GM19395 (cell line): Measurements from ENCODE around the gene CACNA1A.

ENCODE experiments used
- ATAC-seq: cut with Tn5 transposase; IDR thresholded peaks from one replicate; pipeline ENCODE4 v1.9.1; 2021; ENCODE audit warnings: mild to moderate bottlenecking, moderate library complexity; ENCODE audit not compliant: unreplicated experiment

CACNA1A gene

GRCh38 chr19:13238891-13239534, 267.3 kb downstream of the CACNA1A start:
- no peak for ATAC-seq

- no peak for ATAC-seq
Measured at GRCh38 chr19:13234518-13234917, 271.8 kb downstream of the CACNA1A start.

DNA sequence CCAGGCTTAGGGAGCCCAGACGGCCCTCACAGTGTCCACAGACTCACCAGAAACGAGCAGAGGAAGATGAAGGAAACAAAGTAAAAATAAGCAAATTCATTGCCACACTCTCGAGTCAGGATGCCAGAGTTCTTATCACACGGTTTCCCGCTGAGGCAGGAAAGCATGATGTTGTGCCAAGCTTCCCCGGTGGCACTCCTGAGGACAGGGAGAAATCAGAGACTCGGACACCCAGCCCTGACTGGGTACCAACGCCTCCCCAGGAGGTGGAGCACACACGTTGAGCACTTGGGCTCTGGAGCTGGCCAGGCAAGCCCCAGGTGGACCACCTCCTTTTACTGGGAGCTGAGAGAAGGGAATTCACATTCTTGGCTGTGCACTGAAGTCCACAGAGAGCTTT, 274.6 kb downstream of the CACNA1A start:
- ATAC-seq = no peak

GRCh38 chr19:13229246-13229645, 277.0 kb downstream of the CACNA1A start:
- ATAC-seq = no peak

DNA sequence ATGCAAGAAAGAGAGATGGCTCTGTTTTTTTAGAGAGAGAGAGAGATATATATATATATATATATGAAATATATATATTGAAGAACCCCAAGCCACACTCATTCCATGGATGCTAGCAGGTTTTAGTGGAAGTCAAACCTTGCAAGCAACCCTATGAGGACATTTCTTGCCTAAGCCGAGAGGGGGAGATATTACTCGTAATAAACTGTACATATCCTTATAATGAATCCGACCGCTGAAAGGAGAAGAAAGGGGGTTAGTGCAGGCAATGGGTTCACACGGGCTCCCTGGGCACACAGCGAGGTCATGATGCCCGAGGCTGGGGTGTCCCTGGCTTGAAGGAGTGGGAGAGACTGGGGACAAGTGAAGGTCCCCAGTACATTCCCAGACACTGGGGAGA, 277.7 kb downstream of the CACNA1A start:
- ATAC-seq = no peak

DNA sequence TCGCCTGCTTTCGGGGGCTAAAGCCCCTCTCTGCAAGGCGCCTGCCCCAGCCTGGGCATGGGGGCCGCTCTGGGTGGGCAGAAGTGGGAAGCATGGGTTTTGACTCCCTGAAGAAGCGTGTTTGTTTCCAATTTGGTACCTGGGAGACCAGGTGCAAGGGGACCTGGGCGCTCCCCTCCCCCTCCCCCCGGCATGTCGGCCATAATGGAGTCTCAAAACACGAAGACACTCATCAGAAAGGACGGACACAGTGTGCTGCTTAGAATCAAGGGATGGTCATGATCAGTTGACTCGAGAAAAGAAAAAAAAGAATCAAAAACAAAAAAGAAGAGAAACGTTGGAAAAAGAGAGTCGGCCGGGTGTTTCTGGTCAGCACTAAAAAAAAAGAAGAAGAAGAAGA, 279.3 kb downstream of the CACNA1A start:
- ATAC-seq = no peak

- ATAC-seq = no peak
Measured at GRCh38 chr19:13225973-13226865, 280.1 kb downstream of the CACNA1A start.

- no peak for ATAC-seq
Measured at GRCh38 chr19:13225085-13225484, 281.2 kb downstream of the CACNA1A start.

DNA sequence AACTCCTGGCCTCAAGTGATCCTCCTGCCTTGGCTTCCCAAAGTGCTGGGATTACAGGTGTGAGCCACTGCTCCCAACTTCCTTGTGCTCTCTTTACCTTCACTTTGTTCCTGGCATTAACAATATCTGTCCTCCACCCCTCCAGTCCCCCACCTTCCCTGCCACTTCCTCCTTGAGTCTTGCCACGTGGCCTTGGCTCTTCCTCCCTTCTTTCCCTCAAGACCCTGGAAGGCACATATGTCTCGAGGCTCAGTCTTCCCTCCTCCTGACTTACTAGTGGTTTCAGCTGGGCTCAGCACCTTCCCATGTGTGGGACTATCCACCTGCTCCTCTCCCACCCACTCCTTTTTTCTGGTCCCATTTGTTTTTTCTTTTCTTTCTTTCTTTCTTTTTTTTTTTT, 285.4 kb downstream of the CACNA1A start:
- no peak for ATAC-seq

DNA sequence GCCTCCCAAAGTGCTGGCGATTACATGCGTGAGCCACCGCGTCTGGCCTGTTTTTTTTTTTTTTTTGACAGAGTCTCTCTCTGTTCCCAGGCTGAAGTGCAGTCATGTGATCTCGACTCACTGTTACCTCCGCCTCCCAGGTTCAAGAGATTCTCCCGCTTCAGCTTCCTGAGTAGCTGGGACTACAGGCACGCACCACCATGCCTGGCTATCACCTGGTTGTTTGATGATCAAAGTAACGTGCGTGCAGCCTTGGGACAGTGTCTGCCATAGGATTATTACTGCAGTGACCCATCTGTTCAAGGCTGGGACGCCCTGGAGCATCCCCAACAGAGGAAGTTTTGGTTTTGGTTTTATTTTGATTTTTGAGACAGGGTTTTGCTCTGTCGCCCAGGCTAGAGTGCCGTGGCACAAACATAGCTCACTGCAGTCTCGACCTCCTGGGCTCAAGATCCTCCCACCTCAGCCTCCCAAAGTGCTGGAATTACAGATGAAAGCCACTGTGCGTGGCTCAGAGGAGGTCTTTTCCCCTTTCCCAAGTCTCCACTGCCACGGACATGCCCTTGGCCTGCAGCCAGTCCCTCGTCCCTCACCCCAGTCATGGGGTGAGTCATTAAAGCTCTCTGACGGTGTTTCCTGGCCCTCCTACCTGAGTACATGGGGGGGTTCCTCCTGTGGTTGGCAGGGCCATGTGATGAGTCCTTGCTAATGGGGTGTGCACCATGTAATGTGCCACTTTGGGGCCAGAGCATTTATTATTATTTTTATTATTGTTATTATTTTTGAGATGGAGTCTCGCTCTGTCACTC, 290.5 kb downstream of the CACNA1A start:
- ATAC-seq = no peak

DNA sequence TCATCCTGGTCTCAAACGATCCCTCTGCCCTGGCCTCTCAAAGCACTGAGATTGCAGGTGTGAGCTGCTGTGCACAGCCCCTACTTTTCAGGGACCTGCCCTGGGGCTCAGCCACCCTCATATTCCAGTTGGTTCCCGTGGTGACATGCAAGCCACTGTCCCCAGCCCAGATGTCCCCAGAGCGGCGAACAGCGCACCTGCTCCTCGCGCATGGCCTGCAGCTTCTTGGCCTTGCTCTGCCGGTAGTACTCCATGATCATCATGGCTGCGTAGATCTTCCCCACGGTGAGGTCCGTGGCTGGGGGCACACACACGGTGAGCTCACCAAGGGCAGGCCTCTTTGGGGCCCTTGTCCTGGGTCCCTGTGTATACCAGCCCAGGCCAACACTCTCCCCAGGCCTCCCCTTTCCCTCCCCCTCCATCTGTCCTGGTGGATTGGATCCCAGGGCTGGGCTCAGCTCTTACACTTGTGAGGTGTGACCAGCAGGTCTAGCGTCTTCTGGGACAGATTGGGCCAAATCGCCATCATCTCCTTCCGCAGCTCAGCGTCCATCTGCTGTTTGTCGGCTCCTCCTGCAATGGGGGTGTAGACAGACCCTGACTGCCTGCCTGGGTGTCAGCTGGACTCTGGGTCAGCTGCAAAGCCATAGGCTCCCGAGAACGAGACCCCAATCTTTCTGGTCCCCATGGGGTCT, 292.1 kb downstream of the CACNA1A start:
- no peak for ATAC-seq

- ATAC-seq = no peak
Measured at GRCh38 chr19:13212759-13213330, 293.4 kb downstream of the CACNA1A start.

DNA sequence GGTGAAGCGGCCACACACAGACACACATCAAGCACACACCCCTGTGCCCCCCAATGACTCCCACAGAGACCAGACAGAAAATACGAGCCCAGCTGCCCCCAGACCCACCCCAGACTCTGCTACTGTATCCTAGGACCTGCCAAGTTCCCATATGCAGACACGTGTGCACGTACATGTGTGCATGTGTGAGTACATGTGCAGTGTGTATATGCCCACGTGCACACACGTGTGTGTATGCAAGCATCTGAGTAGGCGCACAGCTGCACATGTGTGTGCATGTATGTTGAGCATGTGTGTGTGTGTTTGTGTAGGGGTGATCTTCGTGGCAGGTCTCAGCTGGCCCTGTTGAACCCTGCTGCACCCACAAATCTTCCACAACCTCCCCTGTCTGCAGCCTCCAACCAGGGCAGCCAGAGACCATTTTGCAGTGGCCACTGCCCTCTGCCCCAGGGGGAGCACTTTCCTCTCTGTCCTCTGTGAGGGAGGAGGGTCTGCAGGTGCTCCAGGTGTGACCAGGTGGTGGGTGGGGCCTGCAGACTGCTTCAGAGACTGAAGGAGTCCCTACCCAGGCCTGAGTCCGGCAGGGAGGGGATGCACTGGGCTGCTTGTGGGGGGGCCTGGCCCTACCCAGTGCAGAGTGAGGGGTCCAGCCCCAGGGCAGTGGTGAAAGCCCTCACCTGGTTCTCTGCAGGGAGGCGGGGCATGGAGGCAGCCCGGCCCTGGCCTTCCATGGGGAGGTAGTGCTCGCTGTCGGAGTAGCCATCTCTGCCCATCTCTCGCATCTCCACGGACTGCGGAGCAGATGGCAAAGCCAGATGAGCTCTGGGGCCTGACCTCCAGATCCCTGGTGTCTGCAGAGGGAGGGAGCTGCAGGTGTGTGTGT, 294.6 kb downstream of the CACNA1A start:
- no peak for ATAC-seq

DNA sequence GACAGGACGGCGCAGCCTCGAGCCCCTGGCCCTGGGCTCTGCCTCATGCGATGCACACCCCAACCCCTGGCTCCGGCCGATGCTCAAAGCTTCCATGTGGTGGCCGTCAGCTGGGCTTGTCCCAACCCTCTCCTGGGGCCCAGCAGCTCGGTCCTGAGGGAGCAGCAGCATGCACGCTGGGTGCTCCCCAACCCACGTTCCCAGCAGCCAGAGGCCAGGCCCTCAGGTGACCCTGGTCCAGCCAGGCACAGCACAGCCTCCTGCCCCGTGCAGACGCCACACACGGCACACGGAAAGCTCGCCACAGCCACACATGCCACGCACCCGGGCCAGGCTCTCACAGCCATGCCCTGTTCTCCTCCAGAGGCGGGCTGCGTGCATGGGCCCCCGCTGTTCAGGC, 295.3 kb downstream of the CACNA1A start:
- ATAC-seq = no peak

GRCh38 chr19:13210339-13210775, 295.9 kb downstream of the CACNA1A start:
- ATAC-seq = no peak

GRCh38 chr19:13209484-13210338, 296.6 kb downstream of the CACNA1A start:
- ATAC-seq = no peak

DNA sequence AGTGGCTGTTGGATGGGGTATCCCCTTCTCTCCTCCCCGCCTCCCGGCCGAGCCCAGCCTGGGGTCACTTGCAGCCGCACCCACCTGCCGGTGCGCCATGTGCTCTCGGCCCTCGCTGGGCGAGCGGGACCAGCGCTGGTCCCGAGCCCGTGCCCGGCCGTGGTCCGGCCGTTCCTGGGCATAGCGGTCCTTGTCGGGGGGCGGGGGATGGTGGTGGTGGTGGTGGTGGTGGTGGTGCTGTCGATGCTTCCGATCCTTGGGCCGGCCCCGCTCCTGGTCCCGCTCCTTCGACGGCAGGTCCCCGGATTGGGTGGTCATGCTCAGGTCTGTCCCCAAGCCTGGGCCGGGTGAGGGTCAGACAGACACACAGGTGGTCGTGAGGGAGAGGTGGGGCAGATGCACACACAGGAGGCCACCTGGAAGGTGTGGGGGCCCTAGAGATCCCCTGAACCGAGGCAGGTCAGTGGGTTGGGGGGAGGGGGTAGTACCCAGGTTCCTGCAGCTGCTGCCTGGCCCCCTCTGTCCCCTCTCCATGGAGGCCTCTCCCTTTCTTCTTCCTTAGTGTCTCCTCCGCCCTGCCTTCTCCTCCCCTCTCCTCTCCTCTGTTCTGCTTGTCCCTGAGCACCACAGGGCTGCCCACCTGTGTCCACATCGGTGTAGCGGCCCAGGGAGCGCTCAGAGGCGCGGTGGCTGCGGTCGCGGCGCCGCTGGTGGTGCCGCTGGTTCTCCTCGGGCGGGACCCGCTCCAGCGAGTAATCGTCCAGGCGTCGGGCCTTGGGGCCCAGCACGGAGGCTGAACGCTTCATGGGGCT, 297.4 kb downstream of the CACNA1A start:
- peak; percentile 17 for ATAC-seq
